Measurements from ENCODE around the gene SPHK2.

GRCh38 chr19:48663667-48664066 is 44.4 kb downstream of the SPHK2 start:
- TF ChIP-seq CTCF (IDR thresholded peaks at IDR 0.05) = no peak
- no peak for TF ChIP-seq EP300 (IDR thresholded peaks at IDR 0.05)

Measured in ovary (tissue), 3 donors.